Fibroblast of lung (primary cell): Measurements from ENCODE around the gene PLSCR2.

Experiments
- EZH2 ChIP-seq: IDR thresholded peaks from 2 replicates; pipeline ENCODE4 v1.5.1; 2012; ENCODE audit warnings: low read length, control low read depth, mild to moderate bottlenecking; ENCODE audit errors: missing control alignments
- TF ChIP-seq, protein P1 (sequence below), 2 donors: IDR thresholded peaks in 1 of 2; conservative IDR thresholded peaks in 1 of 2; 1 replicate in 1 of 2; 2 replicates in 1 of 2; pipeline ENCODE4 v1.5.1; 2011 to 2012; ENCODE audit warnings: low read length in 2 of 2, control low read depth in 1 of 2, inconsistent platforms in 1 of 2, low read depth in 1 of 2, mild to moderate bottlenecking in 1 of 2

- TF ChIP-seq, protein P1, sequence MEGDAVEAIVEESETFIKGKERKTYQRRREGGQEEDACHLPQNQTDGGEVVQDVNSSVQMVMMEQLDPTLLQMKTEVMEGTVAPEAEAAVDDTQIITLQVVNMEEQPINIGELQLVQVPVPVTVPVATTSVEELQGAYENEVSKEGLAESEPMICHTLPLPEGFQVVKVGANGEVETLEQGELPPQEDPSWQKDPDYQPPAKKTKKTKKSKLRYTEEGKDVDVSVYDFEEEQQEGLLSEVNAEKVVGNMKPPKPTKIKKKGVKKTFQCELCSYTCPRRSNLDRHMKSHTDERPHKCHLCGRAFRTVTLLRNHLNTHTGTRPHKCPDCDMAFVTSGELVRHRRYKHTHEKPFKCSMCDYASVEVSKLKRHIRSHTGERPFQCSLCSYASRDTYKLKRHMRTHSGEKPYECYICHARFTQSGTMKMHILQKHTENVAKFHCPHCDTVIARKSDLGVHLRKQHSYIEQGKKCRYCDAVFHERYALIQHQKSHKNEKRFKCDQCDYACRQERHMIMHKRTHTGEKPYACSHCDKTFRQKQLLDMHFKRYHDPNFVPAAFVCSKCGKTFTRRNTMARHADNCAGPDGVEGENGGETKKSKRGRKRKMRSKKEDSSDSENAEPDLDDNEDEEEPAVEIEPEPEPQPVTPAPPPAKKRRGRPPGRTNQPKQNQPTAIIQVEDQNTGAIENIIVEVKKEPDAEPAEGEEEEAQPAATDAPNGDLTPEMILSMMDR (conservative IDR thresholded peaks at IDR 0.05 in 1 of 2, IDR thresholded peaks at IDR 0.05 in 1 of 2; ENCODE audit: low read depth in 1 of 2, low read length in 2 of 2): no peak
- no peak for TF ChIP-seq EZH2
Measured at GRCh38 chr3:146505516-146505915, 36.2 kb upstream of the PLSCR2 start.
